Measurements from ENCODE around the gene MAP4K1.

GRCh38 chr19:38543807-38544568 is 73.8 kb downstream of the MAP4K1 start:
- TF ChIP-seq, protein P1, sequence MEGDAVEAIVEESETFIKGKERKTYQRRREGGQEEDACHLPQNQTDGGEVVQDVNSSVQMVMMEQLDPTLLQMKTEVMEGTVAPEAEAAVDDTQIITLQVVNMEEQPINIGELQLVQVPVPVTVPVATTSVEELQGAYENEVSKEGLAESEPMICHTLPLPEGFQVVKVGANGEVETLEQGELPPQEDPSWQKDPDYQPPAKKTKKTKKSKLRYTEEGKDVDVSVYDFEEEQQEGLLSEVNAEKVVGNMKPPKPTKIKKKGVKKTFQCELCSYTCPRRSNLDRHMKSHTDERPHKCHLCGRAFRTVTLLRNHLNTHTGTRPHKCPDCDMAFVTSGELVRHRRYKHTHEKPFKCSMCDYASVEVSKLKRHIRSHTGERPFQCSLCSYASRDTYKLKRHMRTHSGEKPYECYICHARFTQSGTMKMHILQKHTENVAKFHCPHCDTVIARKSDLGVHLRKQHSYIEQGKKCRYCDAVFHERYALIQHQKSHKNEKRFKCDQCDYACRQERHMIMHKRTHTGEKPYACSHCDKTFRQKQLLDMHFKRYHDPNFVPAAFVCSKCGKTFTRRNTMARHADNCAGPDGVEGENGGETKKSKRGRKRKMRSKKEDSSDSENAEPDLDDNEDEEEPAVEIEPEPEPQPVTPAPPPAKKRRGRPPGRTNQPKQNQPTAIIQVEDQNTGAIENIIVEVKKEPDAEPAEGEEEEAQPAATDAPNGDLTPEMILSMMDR (IDR thresholded peaks at IDR 0.05): no peak
- TF ChIP-seq POLR2AphosphoS5 (IDR thresholded peaks at IDR 0.05; ENCODE audit: low read depth, low read length): no peak
